Measurements from ENCODE around the gene B3GNT9. TPM values are rescaled to one million over a fixed set of nuclear protein-coding genes. Genes with fewer than 3 reads are reported as not detected.

B3GNT9 gene
- total RNA-seq, 1 donor from 2014 or later = 40.7 TPM

DNA sequence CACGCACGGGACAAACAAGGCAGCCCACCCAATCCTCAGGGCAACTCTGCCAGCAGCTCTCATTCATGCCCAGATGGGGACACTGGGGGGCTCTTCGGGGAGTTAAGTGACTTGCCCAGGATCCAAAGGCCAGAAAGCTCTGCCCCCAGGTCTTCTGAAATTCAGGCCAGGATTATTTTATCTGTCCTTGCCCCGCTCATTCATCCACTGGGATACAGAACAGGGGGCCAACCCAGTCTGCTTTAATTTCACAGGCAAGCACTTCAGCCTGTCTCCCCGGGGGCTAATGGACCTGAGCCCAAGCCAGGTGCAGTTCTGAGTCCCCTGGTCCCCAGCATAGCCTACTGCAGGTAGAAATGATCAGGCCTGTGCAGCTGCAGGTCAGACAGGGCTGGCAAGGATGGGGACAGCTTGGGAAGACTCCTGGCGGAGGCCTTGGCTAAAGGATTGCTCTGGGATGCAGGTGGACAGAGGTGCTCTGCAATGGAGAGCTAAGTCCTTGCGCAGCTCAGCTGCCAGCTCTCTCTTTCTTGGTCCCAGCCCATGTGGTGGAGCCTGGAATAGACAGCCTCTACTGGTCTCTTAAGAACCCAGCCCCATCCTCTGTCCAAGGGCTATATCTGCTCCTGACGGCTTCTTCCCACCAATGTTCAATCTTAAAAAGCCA lies 766 bp upstream of the B3GNT9 start:
- peaks cover 8 to 11% of the 10 kb centered on the region in 2 donors for H3K36me3 ChIP-seq
- peak overlapping the region; percentile 88 to 89 for H3K27ac ChIP-seq
- no peaks in the 10 kb centered on the region for H3K9me3 ChIP-seq
- DNase-seq (ENCODE audit: low spot score in 2 of 2) = no peak
- H3K4me3 ChIP-seq = peak overlapping the region; percentile 68 to 75
- TF ChIP-seq CTCF (IDR thresholded peaks at IDR 0.05) = no peak
- peaks cover 6 to 19% of the 10 kb centered on the region in 2 donors for H3K4me1 ChIP-seq
- H3K27me3 ChIP-seq = no peaks in the 10 kb centered on the region
- intact Hi-C loops (cut with DNase I) = loop anchor here (2.0 to 5.0 kb wide), 2 partner anchors 36 to 43 kb away; partner anchors contain the start of gene PHAF1

DNA sequence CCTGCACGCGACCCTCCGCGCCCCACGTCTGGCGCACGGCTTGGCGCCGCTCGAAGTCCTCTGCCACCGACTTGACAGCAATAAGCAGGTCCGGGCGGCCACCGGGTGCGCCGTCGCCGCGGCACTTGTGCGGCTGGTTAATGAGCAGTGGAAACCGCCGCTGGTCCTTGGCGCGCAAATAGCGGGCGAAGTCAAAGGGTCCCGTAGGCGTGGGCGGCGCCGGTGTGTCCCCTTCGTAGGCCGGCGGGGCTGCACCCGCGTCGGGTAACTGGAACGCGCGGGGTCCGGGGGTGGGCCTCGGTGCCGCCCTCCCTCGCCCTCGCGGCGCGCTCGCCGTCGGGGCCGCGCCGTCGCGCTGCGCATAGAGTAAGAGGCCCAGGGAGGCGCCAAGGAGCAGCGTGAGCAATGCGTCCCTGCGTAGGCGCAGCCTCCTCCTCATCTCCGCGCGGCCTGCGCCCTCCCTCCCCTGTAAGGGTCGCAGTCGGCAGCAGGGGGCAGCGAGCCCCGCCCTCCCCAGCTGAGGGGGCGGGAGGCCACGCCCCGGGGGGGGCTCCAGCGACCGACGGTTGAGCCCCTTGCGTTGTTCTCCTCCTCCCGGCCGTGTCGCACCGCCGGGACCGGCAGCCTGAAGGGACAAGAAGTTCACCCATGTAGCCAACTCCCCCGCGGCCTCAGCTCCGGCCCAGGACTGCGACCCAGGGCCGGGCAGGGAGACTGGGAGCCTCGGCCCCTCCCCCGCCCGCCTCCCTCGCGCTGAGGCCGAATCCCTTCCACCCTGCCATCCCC lies 558 bp downstream of the B3GNT9 start:
- intact Hi-C loops (cut with DNase I) = loop anchor here (2.0 to 5.0 kb wide), 2 partner anchors 37 to 41 kb away; partner anchors contain the start of gene PHAF1
- H3K36me3 ChIP-seq = peaks cover 20 to 24% of the 10 kb centered on the region in 2 donors
- H3K4me1 ChIP-seq = peaks cover 6 to 14% of the 10 kb centered on the region in 2 donors
- no peak for DNase-seq (ENCODE audit: low spot score in 2 of 2)
- H3K9me3 ChIP-seq = no peaks in the 10 kb centered on the region
- TF ChIP-seq CTCF (IDR thresholded peaks at IDR 0.05) = no peak
- H3K27ac ChIP-seq = peak overlapping the region; percentile 88 to 89
- H3K27me3 ChIP-seq = no peaks in the 10 kb centered on the region
- peak overlapping the region; percentile 68 to 75 for H3K4me3 ChIP-seq

DNA sequence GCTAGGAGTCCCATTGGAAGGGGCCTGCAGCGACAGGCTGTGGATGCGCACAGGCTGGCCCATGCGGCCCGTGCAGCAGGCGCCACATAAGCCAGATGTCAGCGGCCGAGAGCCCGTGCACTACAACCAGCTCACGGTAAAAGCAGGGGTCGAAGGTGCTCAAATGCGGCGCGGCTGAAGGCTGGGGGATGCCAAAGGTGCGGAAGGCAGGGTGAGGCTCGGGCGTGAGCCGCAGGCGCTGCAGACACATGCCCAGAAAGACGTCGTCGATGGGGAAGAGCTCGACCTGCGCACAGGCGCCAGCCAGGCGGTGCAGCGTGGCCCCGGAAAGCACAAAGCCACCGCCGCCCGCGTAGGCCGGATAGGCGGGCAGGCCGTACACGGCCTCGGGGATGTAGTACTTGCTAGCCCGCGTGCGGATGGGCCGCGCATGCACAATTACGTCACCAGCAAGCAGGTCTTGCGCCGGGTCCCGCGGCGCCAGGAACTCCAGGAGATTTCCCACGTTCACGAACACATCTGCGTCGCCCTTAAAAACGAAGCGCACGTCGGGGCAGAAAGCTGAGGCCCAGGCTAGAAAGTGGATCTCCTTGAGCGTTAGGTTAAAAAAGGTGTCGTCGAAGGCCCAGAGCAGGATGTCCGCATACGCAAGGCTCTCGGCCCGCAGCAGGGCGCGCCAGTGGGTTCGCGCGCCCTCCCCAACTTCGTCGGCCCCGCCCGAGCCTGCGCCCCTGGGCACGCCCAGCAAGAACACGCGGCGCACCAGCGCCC lies 1.3 kb downstream of the B3GNT9 start:
- Histone ChIP-seq H3K36me3 (peaks cover 20 to 32% of the 10 kb centered on the region in 2 donors), H3K4me1 (peaks cover 6 to 8% of the 10 kb centered on the region in 2 donors), H3K4me3 (peak overlapping the region; percentile 68 to 75), H3K27ac (peak overlapping the region; percentile 88 to 89), H3K27me3 (no peaks in the 10 kb centered on the region), H3K9me3 (no peaks in the 10 kb centered on the region)
- intact Hi-C loops (cut with DNase I) = loop anchor here (2.0 to 5.0 kb wide), 2 partner anchors 38 to 41 kb away; partner anchors contain the start of gene PHAF1
- no peak for DNase-seq (ENCODE audit: low spot score in 2 of 2)
- no peak for TF ChIP-seq CTCF (IDR thresholded peaks at IDR 0.05)

DNA sequence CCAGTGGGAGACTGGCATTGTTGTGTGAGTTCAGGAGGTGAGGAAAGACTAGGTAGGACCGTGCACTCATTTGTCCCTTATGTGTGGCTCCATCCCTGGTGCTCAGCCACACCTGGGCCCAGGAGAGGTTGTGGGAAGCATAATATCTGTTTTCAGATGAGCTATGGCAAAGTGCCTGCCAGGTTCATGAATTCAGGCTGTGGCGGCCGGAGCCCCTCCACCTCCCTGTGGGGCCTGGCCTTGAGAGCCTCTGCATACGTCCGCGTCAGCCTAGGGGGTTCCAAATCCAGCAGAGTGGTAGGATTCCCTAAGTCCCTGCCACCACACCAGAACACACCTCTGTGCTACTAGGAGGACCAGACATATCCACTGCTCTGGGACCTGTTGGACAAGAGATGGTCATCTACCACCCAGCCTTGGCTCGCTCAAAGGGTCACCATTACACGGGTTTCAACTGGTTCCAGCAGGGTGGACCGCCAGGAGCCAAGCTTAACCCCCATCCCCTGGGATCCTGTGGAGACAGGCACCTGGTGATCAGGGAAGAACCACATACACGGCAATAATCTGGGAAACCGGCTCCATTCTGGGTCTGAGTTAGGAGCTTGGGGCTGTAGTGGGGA lies 2.0 kb downstream of the B3GNT9 start:
- Histone ChIP-seq H3K36me3 (peaks cover 25 to 39% of the 10 kb centered on the region in 2 donors), H3K27ac (no peak overlapping the region), H3K9me3 (no peaks in the 10 kb centered on the region), H3K4me3 (no peak overlapping the region), H3K4me1 (peaks cover 6 to 8% of the 10 kb centered on the region in 2 donors), H3K27me3 (no peaks in the 10 kb centered on the region)
- DNase-seq (ENCODE audit: low spot score in 2 of 2) = no peak
- no peak for TF ChIP-seq CTCF (IDR thresholded peaks at IDR 0.05)
- intact Hi-C loops (cut with DNase I) = no loop called here

DNA sequence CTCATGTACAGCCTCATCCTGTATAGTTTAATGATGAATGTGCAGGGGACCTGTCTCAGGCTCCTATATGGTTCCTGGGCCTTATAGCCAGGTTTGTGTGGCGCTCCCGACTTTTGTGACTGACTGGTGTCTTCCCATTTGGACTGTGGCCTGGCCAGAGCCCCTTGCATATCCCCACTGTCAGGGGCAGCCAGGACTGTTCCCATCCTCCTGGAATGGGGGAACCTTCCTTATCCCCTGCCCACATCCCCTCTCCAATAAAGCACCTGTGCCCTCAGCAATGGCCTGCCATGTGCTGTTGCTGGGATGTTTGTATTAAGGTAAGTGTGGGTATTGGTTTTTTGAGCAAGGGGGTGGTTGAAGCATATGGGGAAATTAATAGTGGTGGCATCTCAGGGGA lies 2.6 kb downstream of the B3GNT9 start:
- no peak for TF ChIP-seq CTCF (IDR thresholded peaks at IDR 0.05)
- H3K27me3 ChIP-seq = no peaks in the 10 kb centered on the region
- no peak for DNase-seq (ENCODE audit: low spot score in 2 of 2)
- H3K4me1 ChIP-seq = peaks cover 6 to 8% of the 10 kb centered on the region in 2 donors
- no peak overlapping the region for H3K4me3 ChIP-seq
- peaks cover 29 to 44% of the 10 kb centered on the region in 2 donors for H3K36me3 ChIP-seq
- no peak overlapping the region for H3K27ac ChIP-seq
- intact Hi-C loops (cut with DNase I) = no loop called here
- H3K9me3 ChIP-seq = no peaks in the 10 kb centered on the region

Measured in ascending aorta (tissue), 2 donors.